Fibroblast of lung (primary cell): ENCODE measurements around the gene PPFIBP2. TPM values are rescaled to one million over a fixed set of nuclear protein-coding genes. Genes with fewer than 3 reads are reported as not detected.

Experiments used
- DNase-seq, 2 donors: peaks; one replicate each; pipeline versions ENCODE4 v3.0.0 to v3.0.0-alpha.2; 2010; ENCODE audit warnings: low read depth in 2 of 2
- H2AFZ ChIP-seq: 2 replicates; pipeline ENCODE4 v1.5.1; 2012; ENCODE audit warnings: low read length, control low read depth, inconsistent platforms
- H3K27ac ChIP-seq: 2 replicates; pipeline ENCODE4 v1.5.1; 2011; ENCODE audit warnings: low read length, control low read depth; ENCODE audit not compliant: insufficient read depth
- H3K27me3 ChIP-seq: 2 replicates; pipeline ENCODE4 v1.5.1; 2011; ENCODE audit warnings: mild to moderate bottlenecking, low read length; ENCODE audit not compliant: control insufficient read depth, insufficient read depth
- H3K36me3 ChIP-seq: 2 replicates; pipeline ENCODE4 v1.5.1; 2011; ENCODE audit warnings: low read length; ENCODE audit not compliant: control insufficient read depth, insufficient read depth
- H3K4me1 ChIP-seq: 2 replicates; pipeline ENCODE4 v1.5.1; 2011; ENCODE audit warnings: low read length; ENCODE audit not compliant: control insufficient read depth, insufficient read depth; ENCODE audit errors: extremely low read depth
- H3K4me2 ChIP-seq: 2 replicates; pipeline ENCODE4 v1.5.1; 2011; ENCODE audit warnings: low read length, control low read depth; ENCODE audit not compliant: insufficient read depth; ENCODE audit errors: extremely low read depth
- H3K4me3 ChIP-seq, 4 experiments: fragments of 200-600 bp in 1 of 4; sonication (generic) in 1 of 4; replicated peaks in 1 of 4; 2 replicates each; pipeline ENCODE4 v1.5.1; 2011 to 2016; ENCODE audit warnings: low read length in 4 of 4, low read depth in 3 of 4, mild to moderate bottlenecking in 3 of 4, control low read depth in 2 of 4, inconsistent platforms in 1 of 4, mixed read lengths in 1 of 4; ENCODE audit not compliant: insufficient read depth in 1 of 4; ENCODE audit errors: control extremely low read depth in 1 of 4
- H3K79me2 ChIP-seq: 2 replicates; pipeline ENCODE4 v1.5.1; 2012; ENCODE audit warnings: mild to moderate bottlenecking, low read length, inconsistent platforms; ENCODE audit not compliant: control insufficient read depth, insufficient read depth
- H3K9ac ChIP-seq: 2 replicates; pipeline ENCODE4 v1.5.1; 2011; ENCODE audit warnings: mild to moderate bottlenecking, low read length, control low read depth; ENCODE audit not compliant: insufficient read depth
- H3K9me3 ChIP-seq: 2 replicates; pipeline ENCODE4 v1.5.1; 2012; ENCODE audit warnings: low read depth, low read length; ENCODE audit not compliant: control insufficient read depth, insufficient read depth
- H4K20me1 ChIP-seq: 2 replicates; pipeline ENCODE4 v1.5.1; 2011; ENCODE audit warnings: low read length; ENCODE audit not compliant: control insufficient read depth, insufficient read depth; ENCODE audit errors: extremely low read depth
- EZH2 ChIP-seq: IDR thresholded peaks from 2 replicates; pipeline ENCODE4 v1.5.1; 2012; ENCODE audit warnings: low read length, control low read depth, mild to moderate bottlenecking; ENCODE audit errors: missing control alignments
- polyA plus RNA-seq, 2 donors: library from polyadenylated mRNA; depleted of rRNA in 1 of 2; stranded (reverse) in 1 of 2; unstranded in 1 of 2; fragments of >200 nt; gene quantifications; 2 replicates each; pipeline ENCODE4 v1.2.1, GENCODE V29; 2011 to 2012; ENCODE audit warnings: missing spikeins in 1 of 2
- total RNA-seq: library from RNA; depleted of rRNA; stranded (reverse); fragments of >200 nt; gene quantifications from 2 replicates; pipeline ENCODE4 v1.2.1, GENCODE V29; 2014
- TF ChIP-seq, protein P1 (sequence below), 2 donors: IDR thresholded peaks in 1 of 2; conservative IDR thresholded peaks in 1 of 2; 1 replicate in 1 of 2; 2 replicates in 1 of 2; pipeline ENCODE4 v1.5.1; 2011 to 2012; ENCODE audit warnings: low read length in 2 of 2, control low read depth in 1 of 2, inconsistent platforms in 1 of 2, low read depth in 1 of 2, mild to moderate bottlenecking in 1 of 2

The PPFIBP2 gene
- total and polyA plus RNA-seq, 2 donors (not counting 1 experiment from before 2014, with no cell fraction given), result 11.4 to 38.8 TPM

DNA sequence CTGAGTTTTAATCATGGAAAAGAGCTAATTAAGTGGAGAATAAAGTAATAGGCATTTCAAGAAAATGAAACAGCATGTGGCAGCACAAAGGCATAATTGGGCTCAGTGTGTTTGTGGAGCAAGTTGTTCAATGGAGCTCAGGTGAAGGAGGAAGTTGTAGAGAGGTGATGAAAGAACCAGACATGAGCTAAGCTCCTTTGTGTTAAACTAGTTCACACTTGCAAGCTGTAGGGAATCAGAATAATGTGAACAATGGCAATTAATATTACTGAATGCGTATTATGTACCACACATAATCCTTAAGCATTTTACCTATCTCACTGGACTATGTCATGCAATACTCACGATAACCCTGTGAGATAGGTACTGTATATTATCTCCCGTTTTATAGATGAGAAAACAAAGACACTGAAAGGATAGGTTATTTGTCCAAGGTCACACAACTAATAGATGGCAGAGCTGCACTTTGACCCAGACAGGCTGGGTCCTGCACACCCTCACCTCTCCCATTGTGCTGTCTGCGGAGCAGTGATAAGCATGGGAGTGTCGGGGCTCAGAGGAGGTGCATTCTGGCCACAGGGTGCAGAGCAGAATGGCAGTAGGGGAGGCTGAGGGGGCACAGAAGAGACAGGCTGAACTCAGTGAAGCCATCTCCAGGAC, 19.6 kb upstream of the PPFIBP2 start:
- no peak overlapping the region for H3K27ac ChIP-seq
- TF ChIP-seq EZH2, result no peak

DNA sequence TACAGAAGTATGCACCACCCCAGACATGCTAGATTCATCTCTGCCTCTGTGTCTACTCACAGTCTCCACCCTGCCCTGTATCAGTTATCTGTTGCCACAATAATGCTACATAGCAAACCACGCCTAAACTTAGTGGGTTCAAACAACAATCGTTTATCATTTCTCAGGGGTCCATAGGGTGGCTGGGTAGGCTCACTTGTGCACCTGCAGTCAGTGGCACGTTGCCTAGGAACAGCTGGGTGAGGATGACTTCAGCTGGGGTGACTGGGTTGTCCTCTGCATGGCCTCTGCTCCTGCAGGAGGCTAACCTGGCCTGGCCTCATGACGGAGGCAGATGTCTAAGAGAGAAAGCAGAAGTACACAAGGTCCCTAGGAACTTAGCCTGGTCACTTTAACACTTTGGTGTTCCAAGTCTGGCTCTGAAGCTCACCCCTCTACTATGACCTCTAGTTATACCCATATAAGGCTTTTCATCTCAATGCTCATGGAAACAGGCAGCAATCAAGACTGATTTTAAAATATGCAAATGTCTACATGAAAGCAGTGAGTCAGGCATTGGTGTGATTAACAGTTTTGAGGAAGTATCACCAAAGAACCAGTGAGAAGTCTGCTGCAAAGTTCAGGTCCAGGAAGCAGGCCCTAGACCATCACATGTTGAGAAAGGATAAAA, 17.8 kb upstream of the PPFIBP2 start:
- Histone ChIP-seq H3K27ac (no peak overlapping the region), H2AFZ (no peak overlapping the region), H3K4me2 (no peak overlapping the region), H3K9me3 (no peaks in the 10 kb centered on the region), H4K20me1 (no peaks in the 10 kb centered on the region), H3K4me3 (no peak overlapping the region), H3K79me2 (no peaks in the 10 kb centered on the region), H3K9ac (no peak overlapping the region), H3K4me1 (peaks cover 4% of the 10 kb centered on the region), H3K36me3 (peaks cover 3% of the 10 kb centered on the region), H3K27me3 (no peaks in the 10 kb centered on the region)
- TF ChIP-seq, protein P1, sequence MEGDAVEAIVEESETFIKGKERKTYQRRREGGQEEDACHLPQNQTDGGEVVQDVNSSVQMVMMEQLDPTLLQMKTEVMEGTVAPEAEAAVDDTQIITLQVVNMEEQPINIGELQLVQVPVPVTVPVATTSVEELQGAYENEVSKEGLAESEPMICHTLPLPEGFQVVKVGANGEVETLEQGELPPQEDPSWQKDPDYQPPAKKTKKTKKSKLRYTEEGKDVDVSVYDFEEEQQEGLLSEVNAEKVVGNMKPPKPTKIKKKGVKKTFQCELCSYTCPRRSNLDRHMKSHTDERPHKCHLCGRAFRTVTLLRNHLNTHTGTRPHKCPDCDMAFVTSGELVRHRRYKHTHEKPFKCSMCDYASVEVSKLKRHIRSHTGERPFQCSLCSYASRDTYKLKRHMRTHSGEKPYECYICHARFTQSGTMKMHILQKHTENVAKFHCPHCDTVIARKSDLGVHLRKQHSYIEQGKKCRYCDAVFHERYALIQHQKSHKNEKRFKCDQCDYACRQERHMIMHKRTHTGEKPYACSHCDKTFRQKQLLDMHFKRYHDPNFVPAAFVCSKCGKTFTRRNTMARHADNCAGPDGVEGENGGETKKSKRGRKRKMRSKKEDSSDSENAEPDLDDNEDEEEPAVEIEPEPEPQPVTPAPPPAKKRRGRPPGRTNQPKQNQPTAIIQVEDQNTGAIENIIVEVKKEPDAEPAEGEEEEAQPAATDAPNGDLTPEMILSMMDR (conservative IDR thresholded peaks at IDR 0.05 in 1 of 2, IDR thresholded peaks at IDR 0.05 in 1 of 2; ENCODE audit: low read depth in 1 of 2, low read length in 2 of 2), result no peak
- TF ChIP-seq EZH2, result no peak
- DNase-seq, result no peak

More for the DNA sequence above, 19.6 kb upstream of the PPFIBP2 start:
- no peaks in the 10 kb centered on the region for H3K79me2 ChIP-seq
- H2AFZ ChIP-seq, result no peak overlapping the region
- H3K9me3 ChIP-seq, result no peaks in the 10 kb centered on the region
- no peak overlapping the region for H3K4me3 ChIP-seq
- DNase-seq, result no peak
- no peak overlapping the region for H3K4me2 ChIP-seq
- peaks cover 3% of the 10 kb centered on the region for H3K36me3 ChIP-seq
- H3K4me1 ChIP-seq, result peaks cover 15% of the 10 kb centered on the region
- H3K9ac ChIP-seq, result no peak overlapping the region
- no peaks in the 10 kb centered on the region for H4K20me1 ChIP-seq
- no peaks in the 10 kb centered on the region for H3K27me3 ChIP-seq

DNA sequence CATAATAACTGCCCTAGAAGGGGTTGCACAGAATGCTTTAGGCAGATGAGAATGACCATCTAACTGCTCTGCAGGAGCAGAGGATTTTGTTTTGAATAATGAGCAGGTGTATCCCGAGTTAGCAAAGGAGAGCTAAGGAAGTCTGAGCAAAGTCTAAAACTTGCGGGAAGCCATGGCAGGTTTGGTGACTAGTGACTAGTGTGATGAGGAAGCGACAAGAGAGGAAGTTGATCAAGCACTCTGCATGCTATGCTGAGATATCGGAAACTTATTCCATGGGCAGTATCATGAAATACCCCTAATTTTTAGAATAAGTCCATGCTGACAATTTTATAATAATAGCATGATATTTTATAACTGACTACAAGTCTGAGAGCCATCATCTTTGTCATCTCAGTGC, 15.6 kb upstream of the PPFIBP2 start:
- peaks cover 3% of the 10 kb centered on the region for H3K36me3 ChIP-seq

More for the DNA sequence above, 15.6 kb upstream of the PPFIBP2 start:
- Histone ChIP-seq H3K4me3 (no peak overlapping the region), H3K27me3 (no peaks in the 10 kb centered on the region), H4K20me1 (no peaks in the 10 kb centered on the region), H3K27ac (no peak overlapping the region), H2AFZ (no peak overlapping the region), H3K4me1 (peaks cover 4% of the 10 kb centered on the region), H3K4me2 (no peak overlapping the region), H3K79me2 (no peaks in the 10 kb centered on the region), H3K9me3 (no peaks in the 10 kb centered on the region), H3K9ac (no peak overlapping the region)
- TF ChIP-seq, protein P1 (conservative IDR thresholded peaks at IDR 0.05 in 1 of 2, IDR thresholded peaks at IDR 0.05 in 1 of 2; ENCODE audit: low read depth in 1 of 2, low read length in 2 of 2), result no peak
- no peak for TF ChIP-seq EZH2
- no peak for DNase-seq
